WTC11 (cell line): ENCODE data around the gene CLTCL1. TPM values are rescaled to one million over a fixed set of nuclear protein-coding genes. Genes with fewer than 3 reads are reported as not detected.

Source experiments
- ATAC-seq: fragments of 200-7000 bp; cut with Tn5 transposase; 2 replicates; pipeline ENCODE4 v1.10.0; 2021; ENCODE audit warnings: mild to moderate bottlenecking, moderate library complexity
- CTCF ChIA-PET: fragments of 300-600 bp; sonication (Branson Sonifier 250); formaldehyde crosslinking; loops from one replicate; lab custom pipeline; 2021; ENCODE audit warnings: antibody characterized with exemption; lab: Charles Lee
- POLR2A ChIA-PET: fragments of 350-600 bp; sonication (Branson Sonifier 250); formaldehyde crosslinking; loops from one replicate; lab custom pipeline; 2021; ENCODE audit warnings: antibody characterized with exemption; lab: Charles Lee
- DNase-seq: peaks from one replicate; pipeline ENCODE4 v3.0.0; 2021; ENCODE audit warnings: low spot score
- H3K27ac Mint-ChIP-seq: 2 replicates; pipeline ENCODE4 v1.8.0; 2021; ENCODE audit warnings: mixed read lengths
- H3K27me3 Mint-ChIP-seq: 2 replicates; pipeline ENCODE4 v1.8.0; 2021; ENCODE audit warnings: low read depth, mild to moderate bottlenecking, moderate library complexity, mixed read lengths
- H3K36me3 Mint-ChIP-seq: 2 replicates; pipeline ENCODE4 v1.8.0; 2021; ENCODE audit warnings: mixed read lengths
- H3K4me1 Mint-ChIP-seq: 2 replicates; pipeline ENCODE4 v1.8.0; 2022; ENCODE audit warnings: mixed read lengths
- H3K4me3 Mint-ChIP-seq: 2 replicates; pipeline ENCODE4 v1.8.0; 2021; ENCODE audit warnings: mild to moderate bottlenecking, moderate library complexity, mixed read lengths
- H3K9me3 Mint-ChIP-seq: 2 replicates; pipeline ENCODE4 v1.8.0; 2021; ENCODE audit warnings: mixed read lengths
- ARID4B ChIP-seq: sonication (generic); formaldehyde crosslinking; IDR thresholded peaks from 2 replicates; pipeline ENCODE4 v1.8.0; 2023; ENCODE audit warnings: missing genetic modification reagents, mild to moderate bottlenecking, borderline replicate concordance
- ELF4 ChIP-seq: sonication (generic); formaldehyde crosslinking; IDR thresholded peaks from 2 replicates; pipeline ENCODE4 v1.8.1; 2022; ENCODE audit warnings: low read depth, mild to moderate bottlenecking, moderate library complexity, missing genetic modification reagents
- FOXP4 ChIP-seq: sonication (generic); formaldehyde crosslinking; IDR thresholded peaks from 2 replicates; pipeline ENCODE4 v1.8.0; 2022; ENCODE audit warnings: mild to moderate bottlenecking, missing genetic modification reagents
- JUN ChIP-seq: sonication (generic); formaldehyde crosslinking; IDR thresholded peaks from 2 replicates; pipeline ENCODE4 v1.8.0; 2023; ENCODE audit warnings: mild to moderate bottlenecking, missing genetic modification reagents
- MAX ChIP-seq: sonication (generic); formaldehyde crosslinking; IDR thresholded peaks from 2 replicates; pipeline ENCODE4 v1.8.0; 2022; ENCODE audit warnings: mild to moderate bottlenecking, missing genetic modification reagents
- NFYB ChIP-seq: sonication (generic); formaldehyde crosslinking; conservative IDR thresholded peaks from 2 replicates; pipeline ENCODE4 v1.8.0; 2022; ENCODE audit warnings: low read depth, missing genetic modification reagents
- NR2C2 ChIP-seq: sonication (generic); formaldehyde crosslinking; IDR thresholded peaks from 2 replicates; pipeline ENCODE4 v1.8.0; 2022; ENCODE audit warnings: mild to moderate bottlenecking, missing genetic modification reagents
- TCF7 ChIP-seq: sonication (generic); formaldehyde crosslinking; IDR thresholded peaks from 2 replicates; pipeline ENCODE4 v1.8.0; 2022; ENCODE audit warnings: mild to moderate bottlenecking, low read depth, missing genetic modification reagents, moderate library complexity
- ZNF232 ChIP-seq: sonication (generic); formaldehyde crosslinking; IDR thresholded peaks from 2 replicates; pipeline ENCODE4 v1.8.0; 2022; ENCODE audit warnings: mild to moderate bottlenecking, missing genetic modification reagents
- ZNF396 ChIP-seq: fragments of 250-450 bp; sonication (Bioruptor Pico); IDR thresholded peaks from 2 replicates; pipeline ENCODE4 v1.8.0; 2021; ENCODE audit warnings: mild to moderate bottlenecking, moderate library complexity, borderline replicate concordance
- total RNA-seq: library from RNA; stranded (reverse); gene quantifications from 3 replicates; pipeline ENCODE4 v1.2.3, GENCODE V29; 2021
- TF ChIP-seq, protein P1 (sequence below): sonication (generic); formaldehyde crosslinking; IDR thresholded peaks from 2 replicates; pipeline ENCODE4 v1.8.0; 2022; ENCODE audit warnings: mild to moderate bottlenecking, missing genetic modification reagents
- TF ChIP-seq, protein P2 (sequence below): fragments of 250-450 bp; sonication (Bioruptor Pico); IDR thresholded peaks from 2 replicates; pipeline ENCODE4 v1.8.0; 2021; ENCODE audit warnings: mild to moderate bottlenecking

CLTCL1 gene
- total RNA-seq, 1 experiment from 2014 or later = 15.5 TPM

DNA sequence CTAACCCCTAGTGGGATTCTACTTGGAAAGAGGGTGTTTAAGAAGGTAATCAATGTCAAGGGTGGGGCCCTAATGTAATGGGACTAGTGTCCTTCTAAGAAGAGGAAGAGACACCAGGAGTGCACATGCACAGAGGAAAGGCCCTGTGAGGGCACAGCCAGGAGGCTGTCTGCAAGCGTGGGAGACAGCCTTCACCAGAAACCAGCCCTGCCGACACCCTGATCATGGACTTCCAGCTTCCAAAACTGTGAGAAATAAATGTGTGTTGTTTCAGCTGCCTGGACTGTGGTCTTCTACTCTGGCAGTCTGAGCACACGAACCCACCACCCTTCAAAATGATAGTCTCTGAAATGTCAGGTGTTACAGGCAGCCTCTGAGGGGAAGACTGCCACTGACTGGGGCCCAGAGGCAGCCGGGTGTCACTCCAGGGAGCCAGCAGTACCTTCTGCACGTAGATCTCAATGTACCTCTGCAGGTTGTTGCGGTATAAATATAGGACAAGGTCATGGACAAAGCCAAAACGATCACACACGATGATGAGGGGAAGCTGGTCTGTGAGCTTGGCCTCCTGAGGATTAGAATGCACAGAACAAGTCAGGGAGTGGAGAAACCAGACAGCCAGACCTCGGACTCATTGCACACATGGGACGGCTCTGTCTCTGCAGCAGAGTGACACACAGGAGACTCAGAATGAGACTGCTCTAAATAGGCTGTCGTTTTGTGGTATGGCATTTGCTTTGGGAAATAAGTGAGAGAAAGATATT, 69.1 kb downstream of the CLTCL1 start:
- TF ChIP-seq TCF7 (CRISPR knock-in tag) = no peak
- no peak for TF ChIP-seq ZNF232
- TF ChIP-seq ZNF396 = no peak
- TF ChIP-seq NR2C2 (CRISPR knock-in tag) = no peak
- TF ChIP-seq MAX (CRISPR knock-in tag) = no peak
- ChIA-PET CTCF (interaction anchor here (1.5 kb wide), 1 partner anchor 8 kb away, joined by 4 read pairs; no protein-coding TSS in a partner anchor), POLR2A (no interaction called here)
- Mint-ChIP-seq H3K4me3 (no peak overlapping the region), H3K4me1 (peaks cover 11% of the 10 kb centered on the region), H3K9me3 (peaks cover 22% of the 10 kb centered on the region), H3K27ac (no peak overlapping the region), H3K27me3 (no peaks in the 10 kb centered on the region), H3K36me3 (peaks cover 52% of the 10 kb centered on the region)
- DNase-seq = no peak
- ATAC-seq = no peak

- Mint-ChIP-seq H3K36me3 (peaks cover 50% of the 10 kb centered on the region), H3K4me3 (no peak overlapping the region), H3K4me1 (peaks cover 11% of the 10 kb centered on the region), H3K27ac (no peak overlapping the region), H3K27me3 (no peaks in the 10 kb centered on the region), H3K9me3 (peaks cover 22% of the 10 kb centered on the region)
- TF ChIP-seq, protein P1, sequence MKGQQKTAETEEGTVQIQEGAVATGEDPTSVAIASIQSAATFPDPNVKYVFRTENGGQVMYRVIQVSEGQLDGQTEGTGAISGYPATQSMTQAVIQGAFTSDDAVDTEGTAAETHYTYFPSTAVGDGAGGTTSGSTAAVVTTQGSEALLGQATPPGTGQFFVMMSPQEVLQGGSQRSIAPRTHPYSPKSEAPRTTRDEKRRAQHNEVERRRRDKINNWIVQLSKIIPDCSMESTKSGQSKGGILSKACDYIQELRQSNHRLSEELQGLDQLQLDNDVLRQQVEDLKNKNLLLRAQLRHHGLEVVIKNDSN (CRISPR knock-in tag) = no peak
- TF ChIP-seq ELF4 (CRISPR knock-in tag) = no peak
- no peak for TF ChIP-seq ARID4B (CRISPR knock-in tag)
- ChIA-PET POLR2A (no interaction called here), CTCF (no interaction called here)
- no peak for DNase-seq
- ATAC-seq = no peak
Measured at GRCh38 chr22:19220867-19221266, 70.7 kb downstream of the CLTCL1 start.

DNA sequence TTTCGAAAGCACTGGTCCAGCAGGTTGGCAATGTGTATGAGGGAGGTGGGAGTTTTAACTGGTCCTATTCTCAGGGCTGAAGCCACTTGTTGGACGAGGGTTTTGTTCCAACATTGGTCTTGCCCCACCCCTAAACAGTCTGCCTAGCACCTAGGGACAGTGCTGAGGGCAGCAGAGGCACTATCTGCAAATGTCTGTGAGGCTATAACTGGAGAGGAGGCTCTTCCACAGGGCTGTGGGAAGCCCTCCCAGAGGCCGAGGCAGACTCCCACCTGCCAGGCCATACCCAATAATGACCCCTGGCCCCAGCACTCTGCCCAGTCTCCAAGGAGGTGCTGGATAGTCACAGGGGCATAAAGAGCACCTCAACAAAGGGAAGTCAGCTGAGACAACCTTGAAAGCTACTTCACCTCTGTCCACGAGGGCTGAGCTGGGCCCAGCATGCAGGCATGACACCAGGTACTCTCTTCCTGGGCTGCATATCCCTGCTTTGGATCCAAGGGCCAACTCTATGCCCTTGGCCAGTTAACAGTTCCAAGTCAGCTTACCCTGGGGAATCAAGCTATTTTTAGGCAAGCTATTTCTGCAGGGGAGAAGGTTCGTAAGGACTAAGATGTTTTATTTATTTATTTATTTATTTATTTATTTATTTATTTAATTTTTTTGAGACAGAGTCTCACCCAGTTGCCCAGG, 72.8 kb downstream of the CLTCL1 start:
- DNase-seq (no peak), ATAC-seq (no peak)
- Mint-ChIP-seq H3K9me3 (peaks cover 17% of the 10 kb centered on the region), H3K4me1 (peaks cover 28% of the 10 kb centered on the region), H3K27ac (no peak overlapping the region; the same call in 1 of the 2 replicates), H3K36me3 (peaks cover 31% of the 10 kb centered on the region), H3K4me3 (no peak overlapping the region), H3K27me3 (no peaks in the 10 kb centered on the region)
- ChIA-PET POLR2A (no interaction called here), CTCF (interaction anchor here (1.4 to 2.7 kb wide), 3 partner anchors 40 to 81 kb away, joined by 3 to 11 read pairs (median 6); partner anchors contain the start of genes CLTCL1 and SLC25A1)
- no peak for TF ChIP-seq NFYB (CRISPR knock-in tag)
- TF ChIP-seq FOXP4 (CRISPR knock-in tag) = no peak
- TF ChIP-seq JUN (CRISPR knock-in tag) = no peak
- TF ChIP-seq, protein P2, sequence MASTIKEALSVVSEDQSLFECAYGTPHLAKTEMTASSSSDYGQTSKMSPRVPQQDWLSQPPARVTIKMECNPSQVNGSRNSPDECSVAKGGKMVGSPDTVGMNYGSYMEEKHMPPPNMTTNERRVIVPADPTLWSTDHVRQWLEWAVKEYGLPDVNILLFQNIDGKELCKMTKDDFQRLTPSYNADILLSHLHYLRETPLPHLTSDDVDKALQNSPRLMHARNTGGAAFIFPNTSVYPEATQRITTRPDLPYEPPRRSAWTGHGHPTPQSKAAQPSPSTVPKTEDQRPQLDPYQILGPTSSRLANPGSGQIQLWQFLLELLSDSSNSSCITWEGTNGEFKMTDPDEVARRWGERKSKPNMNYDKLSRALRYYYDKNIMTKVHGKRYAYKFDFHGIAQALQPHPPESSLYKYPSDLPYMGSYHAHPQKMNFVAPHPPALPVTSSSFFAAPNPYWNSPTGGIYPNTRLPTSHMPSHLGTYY (CRISPR knock-in tag) = no peak
- TF ChIP-seq, protein P1 (CRISPR knock-in tag) = no peak
